Measurements from ENCODE around the gene SCAMP2.

Gene SCAMP2

GRCh38 chr15:74815961-74816360 is 57.2 kb downstream of the SCAMP2 start:
- no peak for DNase-seq

- no peak for DNase-seq
These were observed 57.8 kb downstream of the SCAMP2 start for GRCh38 chr15:74815121-74815934.

- no peak for DNase-seq
These were observed 60.6 kb downstream of the SCAMP2 start, which contains the start of gene LMAN1L for GRCh38 chr15:74812533-74812932. TSS of gene LMAN1L (plus strand) at chr15:74812835. CDS start at chr15:74812855, 20 bp downstream.

GRCh38 chr15:74809956-74810355 is 63.2 kb downstream of the SCAMP2 start:
- no peak for DNase-seq

GRCh38 chr15:74809242-74809641 is 63.9 kb downstream of the SCAMP2 start:
- DNase-seq = no peak

GRCh38 chr15:74808840-74809229 is 64.3 kb downstream of the SCAMP2 start:
- no peak for DNase-seq

- DNase-seq = no peak
These were observed 64.9 kb downstream of the SCAMP2 start for GRCh38 chr15:74808078-74808839.

GRCh38 chr15:74807282-74807681 is 65.9 kb downstream of the SCAMP2 start:
- no peak for DNase-seq

GRCh38 chr15:74804935-74805334 is 68.2 kb downstream of the SCAMP2 start:
- DNase-seq = no peak

GRCh38 chr15:74802862-74803447 is 70.2 kb downstream of the SCAMP2 start:
- no peak for DNase-seq

- no peak for DNase-seq
These were observed 70.9 kb downstream of the SCAMP2 start for GRCh38 chr15:74802290-74802689.

- DNase-seq = no peak
These were observed 71.7 kb downstream of the SCAMP2 start for GRCh38 chr15:74801311-74801997.

- DNase-seq = no peak
These were observed 72.5 kb downstream of the SCAMP2 start for GRCh38 chr15:74800559-74801094.

GRCh38 chr15:74799856-74800558 is 73.2 kb downstream of the SCAMP2 start:
- peak; percentile 88 for DNase-seq

- DNase-seq = peak in 1 of 2 donors; percentile 31
These were observed 73.8 kb downstream of the SCAMP2 start for GRCh38 chr15:74799255-74799855.

- no peak for DNase-seq
These were observed 74.5 kb downstream of the SCAMP2 start for GRCh38 chr15:74798388-74799254.

GRCh38 chr15:74795966-74796625 is 77.1 kb downstream of the SCAMP2 start:
- DNase-seq = peak; percentile 50 to 59

GRCh38 chr15:74794970-74795349 is 78.2 kb downstream of the SCAMP2 start:
- no peak for DNase-seq

- no peak for DNase-seq
These were observed 78.8 kb downstream of the SCAMP2 start for GRCh38 chr15:74794248-74794969.

All from stimulated activated CD4-positive, alpha-beta T cell treated with anti-CD3 and anti-CD28 coated beads, Interleukin-2, amount 100 ng/mL, for 24 hours (primary cell).